ENCODE data around the gene NR2C1.

The NR2C1 gene

GRCh38 chr12:95085612-95086011 is 12.2 kb upstream of the NR2C1 start:
- TF ChIP-seq CTCF (IDR thresholded peaks at IDR 0.05; ENCODE audit: borderline replicate concordance, control extremely low read depth, extremely low read depth, insufficient read depth, missing control alignments) = no peak
- no peak for DNase-seq (ENCODE audit: low spot score)
- in situ Hi-C loops (cut with MboI; ENCODE audit: low sequenced_read_pairs, unreplicated experiment) = no loop called here

GRCh38 chr12:95083938-95084337 is 10.5 kb upstream of the NR2C1 start:
- no peak for DNase-seq (ENCODE audit: low spot score)
- in situ Hi-C loops (cut with MboI; ENCODE audit: low sequenced_read_pairs, unreplicated experiment) = no loop called here
- no peak for TF ChIP-seq CTCF (IDR thresholded peaks at IDR 0.05; ENCODE audit: borderline replicate concordance, control extremely low read depth, extremely low read depth, insufficient read depth, missing control alignments)

- no peak for DNase-seq (ENCODE audit: low spot score)
- in situ Hi-C loops (cut with MboI; ENCODE audit: low sequenced_read_pairs, unreplicated experiment) = no loop called here
- TF ChIP-seq CTCF (IDR thresholded peaks at IDR 0.05; ENCODE audit: borderline replicate concordance, control extremely low read depth, extremely low read depth, insufficient read depth, missing control alignments) = no peak
Measured at GRCh38 chr12:95083471-95083870, 10.1 kb upstream of the NR2C1 start.

- no peak for TF ChIP-seq CTCF (IDR thresholded peaks at IDR 0.05; ENCODE audit: borderline replicate concordance, control extremely low read depth, extremely low read depth, insufficient read depth, missing control alignments)
- in situ Hi-C loops (cut with MboI; ENCODE audit: low sequenced_read_pairs, unreplicated experiment) = no loop called here
- DNase-seq (ENCODE audit: low spot score) = no peak
Measured at GRCh38 chr12:95077341-95077740, 3.9 kb upstream of the NR2C1 start.

GRCh38 chr12:95074766-95075165 is 1.3 kb upstream of the NR2C1 start:
- no peak for DNase-seq (ENCODE audit: low spot score)
- no peak for TF ChIP-seq CTCF (IDR thresholded peaks at IDR 0.05; ENCODE audit: borderline replicate concordance, control extremely low read depth, extremely low read depth, insufficient read depth, missing control alignments)
- in situ Hi-C loops (cut with MboI; ENCODE audit: low sequenced_read_pairs, unreplicated experiment) = no loop called here

- no peak for DNase-seq (ENCODE audit: low spot score)
- in situ Hi-C loops (cut with MboI; ENCODE audit: low sequenced_read_pairs, unreplicated experiment) = no loop called here
- TF ChIP-seq CTCF (IDR thresholded peaks at IDR 0.05; ENCODE audit: borderline replicate concordance, control extremely low read depth, extremely low read depth, insufficient read depth, missing control alignments) = peak; percentile 84
Measured at GRCh38 chr12:95073698-95074520, 491 bp upstream of the NR2C1 start.
